SU-DHL-6 (cell line): ENCODE measurements around the gene MAP3K4.
"Not testable (repeated sequence)": the region's sequence is repeated elsewhere in the genome, so short reads cannot be mapped to it uniquely, and the experiment has no call there.

ENCODE experiments used
- H2AFZ ChIP-seq: fragments of 200-600 bp; sonication (generic); 2 replicates; pipeline ENCODE4 v1.6.1; 2014; ENCODE audit warnings: low read depth, mild to moderate bottlenecking, moderate library complexity, mixed read lengths, antibody characterized with exemption, low read length; ENCODE audit not compliant: severe bottlenecking
- H3F3A ChIP-seq: fragments of 200-600 bp; shearing (Covaris generic); 2 replicates; pipeline ENCODE4 v1.6.0; 2016; ENCODE audit warnings: antibody characterized with exemption, mild to moderate bottlenecking; ENCODE audit not compliant: insufficient read depth
- H3K27ac ChIP-seq: fragments of 200-600 bp; sonication (generic); 2 replicates; pipeline ENCODE4 v1.5.1; 2016; ENCODE audit warnings: low read depth, mild to moderate bottlenecking, low read length, moderate library complexity, mixed read lengths
- H3K27me3 ChIP-seq: fragments of 200-600 bp; sonication (generic), shearing (Covaris generic); 2 replicates; pipeline ENCODE4 v1.6.0; 2014; ENCODE audit warnings: mild to moderate bottlenecking, low read length
- H3K36me3 ChIP-seq: fragments of 200-600 bp; sonication (generic); 2 replicates; pipeline ENCODE4 v1.6.1; 2014; ENCODE audit warnings: mild to moderate bottlenecking, low read length, mixed read lengths
- H3K4me2 ChIP-seq: fragments of 300-600, 200-600 bp; shearing (Covaris generic), sonication (generic); 2 replicates; pipeline ENCODE4 v1.6.0; 2014; ENCODE audit warnings: low read length, low read depth, mild to moderate bottlenecking; ENCODE audit not compliant: poor library complexity, severe bottlenecking
- H3K4me3 ChIP-seq: fragments of 200-600 bp; sonication (generic); 2 replicates; pipeline ENCODE4 v1.5.1; 2014; ENCODE audit warnings: antibody characterized with exemption, low read length, mild to moderate bottlenecking, mixed read lengths; ENCODE audit not compliant: insufficient read depth, poor library complexity, severe bottlenecking
- H3K79me2 ChIP-seq: fragments of 200-600 bp; sonication (generic); 2 replicates; pipeline ENCODE4 v1.6.1; 2014; ENCODE audit warnings: mild to moderate bottlenecking, low read length, moderate library complexity; ENCODE audit not compliant: insufficient read depth
- H3K9ac ChIP-seq: fragments of 200-600 bp; sonication (generic); 2 replicates; pipeline ENCODE4 v1.7.0; 2014; ENCODE audit warnings: mild to moderate bottlenecking, low read length
- H3K9me2 ChIP-seq: fragments of 200-600 bp; sonication (generic); replicated peaks from 2 replicates; pipeline ENCODE4 v1.6.1; 2014; ENCODE audit warnings: low read length; ENCODE audit not compliant: insufficient read depth
- H3K9me3 ChIP-seq: fragments of 200-600 bp; sonication (generic); 2 replicates; pipeline ENCODE4 v1.6.1; 2014; ENCODE audit warnings: low read length, mixed read lengths; ENCODE audit not compliant: insufficient read depth
- H4K20me1 ChIP-seq: fragments of 200-600 bp; sonication (generic); 2 replicates; pipeline ENCODE4 v1.6.1; 2014; ENCODE audit warnings: low read depth, mild to moderate bottlenecking, antibody characterized with exemption, low read length, moderate library complexity, mixed read lengths
- EZH2phosphoT487 ChIP-seq: fragments of 200-600 bp; sonication (generic), shearing (Covaris generic); conservative IDR thresholded peaks from 2 replicates; pipeline ENCODE4 v1.6.1; 2018; ENCODE audit warnings: mild to moderate bottlenecking, antibody characterized with exemption, low read length, moderate library complexity, mixed read lengths
- TF ChIP-seq, protein P1 (sequence below): fragments of 200-600 bp; sonication (generic); IDR thresholded peaks from one replicate; pipeline ENCODE4 v1.5.1; 2017; ENCODE audit warnings: antibody characterized with exemption, mild to moderate bottlenecking, low read length, moderate library complexity; ENCODE audit not compliant: insufficient read depth, poor library complexity, severe bottlenecking

The MAP3K4 gene

DNA sequence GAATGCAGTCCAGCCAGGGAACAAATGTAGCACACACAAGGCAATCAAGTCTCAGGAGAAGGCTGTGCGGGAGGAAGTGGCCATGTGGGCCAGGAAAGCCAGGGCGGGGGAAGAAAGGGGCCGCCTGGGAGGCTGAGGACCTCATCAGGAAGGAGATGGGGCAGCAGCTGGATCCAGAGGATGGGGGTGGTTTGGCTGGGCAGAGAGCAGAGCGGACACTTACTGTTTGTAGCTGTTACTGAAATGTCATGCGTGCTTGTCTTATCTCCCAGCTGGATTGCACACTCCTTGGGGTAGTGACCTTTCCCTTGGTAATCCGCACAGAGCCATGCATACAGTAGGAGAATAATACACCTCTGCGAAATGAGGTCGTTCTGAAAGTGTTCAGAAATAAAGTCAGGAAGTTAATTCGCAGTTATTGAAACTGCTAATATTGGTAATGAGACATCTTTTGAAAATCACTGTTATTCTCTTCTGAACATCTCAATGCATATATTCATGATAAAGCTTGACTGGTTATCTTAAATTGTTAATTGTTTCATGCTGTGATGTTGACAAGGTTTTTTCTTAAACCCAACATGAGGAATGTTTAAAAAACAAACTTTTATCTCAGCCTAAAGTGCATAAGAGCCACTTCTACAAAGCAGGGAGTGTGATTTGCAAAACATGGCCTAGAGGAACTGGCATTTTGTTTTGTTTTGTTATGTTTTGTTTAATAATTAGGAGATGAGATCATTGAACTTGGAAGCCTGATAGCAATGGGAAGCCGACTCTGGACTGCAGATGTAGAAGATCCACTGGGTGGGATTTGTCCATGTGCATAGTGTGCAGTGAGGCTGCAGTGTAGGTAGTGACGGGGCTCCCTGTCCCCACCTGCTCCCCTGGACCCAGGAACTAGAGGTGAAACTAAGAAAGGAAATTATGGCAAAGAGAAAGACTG, 18.0 kb upstream of the MAP3K4 start:
- Histone ChIP-seq H3F3A (no peaks in the 10 kb centered on the region), H3K9me3 (no peaks in the 10 kb centered on the region), H2AFZ (no peak overlapping the region), H3K27ac (no peak overlapping the region), H3K9ac (no peak overlapping the region), H3K36me3 (no peaks in the 10 kb centered on the region), H3K27me3 (no peaks in the 10 kb centered on the region), H3K79me2 (no peaks in the 10 kb centered on the region), H3K4me3 (no peak overlapping the region), H4K20me1 (no peaks in the 10 kb centered on the region), H3K4me2 (no peak overlapping the region), H3K9me2 (no peaks in the 10 kb centered on the region)
- TF ChIP-seq, protein P1, sequence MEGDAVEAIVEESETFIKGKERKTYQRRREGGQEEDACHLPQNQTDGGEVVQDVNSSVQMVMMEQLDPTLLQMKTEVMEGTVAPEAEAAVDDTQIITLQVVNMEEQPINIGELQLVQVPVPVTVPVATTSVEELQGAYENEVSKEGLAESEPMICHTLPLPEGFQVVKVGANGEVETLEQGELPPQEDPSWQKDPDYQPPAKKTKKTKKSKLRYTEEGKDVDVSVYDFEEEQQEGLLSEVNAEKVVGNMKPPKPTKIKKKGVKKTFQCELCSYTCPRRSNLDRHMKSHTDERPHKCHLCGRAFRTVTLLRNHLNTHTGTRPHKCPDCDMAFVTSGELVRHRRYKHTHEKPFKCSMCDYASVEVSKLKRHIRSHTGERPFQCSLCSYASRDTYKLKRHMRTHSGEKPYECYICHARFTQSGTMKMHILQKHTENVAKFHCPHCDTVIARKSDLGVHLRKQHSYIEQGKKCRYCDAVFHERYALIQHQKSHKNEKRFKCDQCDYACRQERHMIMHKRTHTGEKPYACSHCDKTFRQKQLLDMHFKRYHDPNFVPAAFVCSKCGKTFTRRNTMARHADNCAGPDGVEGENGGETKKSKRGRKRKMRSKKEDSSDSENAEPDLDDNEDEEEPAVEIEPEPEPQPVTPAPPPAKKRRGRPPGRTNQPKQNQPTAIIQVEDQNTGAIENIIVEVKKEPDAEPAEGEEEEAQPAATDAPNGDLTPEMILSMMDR: no peak
- no peak for TF ChIP-seq EZH2phosphoT487

DNA sequence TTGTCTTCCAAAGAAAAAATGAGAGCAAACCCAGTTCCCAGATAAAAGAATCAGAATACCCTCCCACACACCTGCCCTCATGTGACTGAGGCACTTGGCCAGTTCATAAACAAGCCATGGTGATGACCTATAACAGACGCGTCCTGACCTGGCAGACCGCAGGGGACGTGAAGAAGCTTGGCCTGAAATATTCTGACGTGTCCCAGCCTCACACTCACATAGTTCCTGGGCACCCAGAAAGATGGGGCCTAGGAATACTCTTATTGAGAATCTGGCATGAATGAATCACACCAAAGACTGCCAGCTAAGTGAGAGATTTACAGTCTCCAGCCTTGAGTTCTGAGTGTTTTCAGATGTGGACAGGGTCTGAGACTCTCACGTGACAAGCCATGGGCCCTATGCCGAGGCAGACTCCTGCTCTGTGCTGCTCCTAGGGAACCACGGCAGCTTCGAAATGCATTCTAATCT, 17.2 kb upstream of the MAP3K4 start:
- no peaks in the 10 kb centered on the region for H3K27me3 ChIP-seq
- H3F3A ChIP-seq: no peaks in the 10 kb centered on the region
- H3K27ac ChIP-seq: no peak overlapping the region
- no peaks in the 10 kb centered on the region for H3K36me3 ChIP-seq
- no peak overlapping the region for H3K4me2 ChIP-seq
- H3K4me3 ChIP-seq: no peak overlapping the region
- TF ChIP-seq, protein P1: no peak
- no peak for TF ChIP-seq EZH2phosphoT487
- H3K79me2 ChIP-seq: no peaks in the 10 kb centered on the region
- no peak overlapping the region for H3K9ac ChIP-seq
- no peaks in the 10 kb centered on the region for H3K9me2 ChIP-seq
- H4K20me1 ChIP-seq: no peaks in the 10 kb centered on the region
- H3K9me3 ChIP-seq: no peaks in the 10 kb centered on the region
- H2AFZ ChIP-seq: no peak overlapping the region

DNA sequence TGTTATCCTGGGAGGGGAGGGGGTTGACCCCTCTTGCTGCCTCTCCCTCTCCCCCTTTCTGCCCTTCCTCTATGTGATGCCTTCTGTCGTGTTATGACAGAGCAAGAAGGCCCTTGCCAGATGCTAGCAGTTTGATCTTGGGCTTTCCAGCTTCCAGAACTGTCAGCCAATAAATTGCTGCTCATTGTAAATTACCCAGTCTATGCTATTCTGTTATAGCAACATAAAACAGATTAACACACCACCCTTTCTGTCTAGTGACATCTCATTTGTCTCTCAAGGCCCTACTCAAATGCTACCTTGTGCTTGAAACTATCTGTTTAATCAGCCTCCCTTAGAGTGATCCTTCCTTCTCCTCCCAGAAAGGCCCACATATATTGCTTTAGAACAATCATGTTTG, 16.4 kb upstream of the MAP3K4 start:
- Histone ChIP-seq H4K20me1 (no peaks in the 10 kb centered on the region), H3K4me2 (no peak overlapping the region), H3F3A (no peaks in the 10 kb centered on the region), H3K36me3 (no peaks in the 10 kb centered on the region), H3K27me3 (no peaks in the 10 kb centered on the region), H3K9me2 (no peaks in the 10 kb centered on the region), H3K27ac (no peak overlapping the region), H3K4me3 (no peak overlapping the region), H3K79me2 (no peaks in the 10 kb centered on the region), H2AFZ (no peak overlapping the region), H3K9ac (no peak overlapping the region), H3K9me3 (no peaks in the 10 kb centered on the region)
- TF ChIP-seq, protein P1: no peak
- TF ChIP-seq EZH2phosphoT487: no peak

DNA sequence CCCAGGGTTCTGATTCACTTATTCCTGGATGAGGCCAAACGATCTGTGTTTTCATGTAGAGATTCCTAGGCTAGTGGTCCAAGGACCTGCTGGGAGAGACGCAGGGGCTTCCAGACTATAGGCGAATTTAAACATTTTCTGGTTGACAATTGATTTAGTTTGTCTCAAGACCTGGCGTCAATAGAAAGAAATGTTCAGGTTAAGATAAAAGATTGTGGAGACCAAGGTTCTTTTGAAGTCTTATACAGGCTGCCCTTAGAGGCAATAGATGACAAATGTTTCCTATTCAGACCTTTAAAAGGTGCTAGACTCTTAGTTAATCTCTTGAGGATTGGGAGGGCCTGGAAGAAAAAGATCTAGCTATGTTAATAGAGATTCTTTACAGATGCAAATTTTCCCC, 15.6 kb upstream of the MAP3K4 start:
- not testable (repeated sequence) for H3K9me3 ChIP-seq, H4K20me1 ChIP-seq, H3K9ac ChIP-seq, H3K27ac ChIP-seq, H3K27me3 ChIP-seq, H2AFZ ChIP-seq, H3K36me3 ChIP-seq, H3K4me2 ChIP-seq, H3K9me2 ChIP-seq, H3F3A ChIP-seq, H3K79me2 ChIP-seq, H3K4me3 ChIP-seq
